Germinal center (tissue), 1 donor: ENCODE results near the gene KCNH1.

Experiments
- DNase-seq: peaks from one replicate; pipeline ENCODE4 v3.0.0; 2012; ENCODE audit warnings: mixed read lengths, low spot score

The KCNH1 gene

GRCh38 chr1:210797422-210797821, 336.5 kb downstream of the KCNH1 start:
- no peak for DNase-seq

GRCh38 chr1:210796421-210796820, 337.5 kb downstream of the KCNH1 start:
- no peak for DNase-seq

- DNase-seq: no peak
These were observed 339.5 kb downstream of the KCNH1 start for GRCh38 chr1:210794445-210794844.

- DNase-seq: no peak
These were observed 341.5 kb downstream of the KCNH1 start for GRCh38 chr1:210792250-210793102.

- DNase-seq: no peak
These were observed 343.8 kb downstream of the KCNH1 start for GRCh38 chr1:210790196-210790595.

GRCh38 chr1:210787800-210788199, 346.1 kb downstream of the KCNH1 start:
- DNase-seq: no peak

GRCh38 chr1:210786546-210786945, 347.4 kb downstream of the KCNH1 start:
- no peak for DNase-seq

- DNase-seq: no peak
These were observed 350.0 kb downstream of the KCNH1 start for GRCh38 chr1:210783925-210784324.

GRCh38 chr1:210781652-210782051, 352.3 kb downstream of the KCNH1 start:
- no peak for DNase-seq

GRCh38 chr1:210779269-210779668, 354.7 kb downstream of the KCNH1 start:
- no peak for DNase-seq

GRCh38 chr1:210777914-210778313, 356.0 kb downstream of the KCNH1 start:
- no peak for DNase-seq

GRCh38 chr1:210776712-210777111, 357.2 kb downstream of the KCNH1 start:
- no peak for DNase-seq

GRCh38 chr1:210775289-210775688, 358.7 kb downstream of the KCNH1 start:
- no peak for DNase-seq

GRCh38 chr1:210773450-210773849, 360.5 kb downstream of the KCNH1 start:
- no peak for DNase-seq

- no peak for DNase-seq
These were observed 362.8 kb downstream of the KCNH1 start for GRCh38 chr1:210771131-210771530.

- no peak for DNase-seq
These were observed 363.5 kb downstream of the KCNH1 start for GRCh38 chr1:210770396-210770984.

GRCh38 chr1:210769473-210769872, 364.5 kb downstream of the KCNH1 start:
- DNase-seq: no peak

- no peak for DNase-seq
These were observed 369.4 kb downstream of the KCNH1 start for GRCh38 chr1:210764536-210764935.

- no peak for DNase-seq
These were observed 375.2 kb downstream of the KCNH1 start for GRCh38 chr1:210758761-210759160.

- no peak for DNase-seq
These were observed 375.7 kb downstream of the KCNH1 start for GRCh38 chr1:210758261-210758660.

- DNase-seq: no peak
These were observed 376.3 kb downstream of the KCNH1 start for GRCh38 chr1:210757677-210758076.

- no peak for DNase-seq
These were observed 377.8 kb downstream of the KCNH1 start for GRCh38 chr1:210755991-210756659.
